Measurements from ENCODE around the gene OR52N4.
"Not testable (repeated sequence)": the region's sequence is repeated elsewhere in the genome, so short reads cannot be mapped to it uniquely, and the experiment has no call there.

The OR52N4 gene

DNA sequence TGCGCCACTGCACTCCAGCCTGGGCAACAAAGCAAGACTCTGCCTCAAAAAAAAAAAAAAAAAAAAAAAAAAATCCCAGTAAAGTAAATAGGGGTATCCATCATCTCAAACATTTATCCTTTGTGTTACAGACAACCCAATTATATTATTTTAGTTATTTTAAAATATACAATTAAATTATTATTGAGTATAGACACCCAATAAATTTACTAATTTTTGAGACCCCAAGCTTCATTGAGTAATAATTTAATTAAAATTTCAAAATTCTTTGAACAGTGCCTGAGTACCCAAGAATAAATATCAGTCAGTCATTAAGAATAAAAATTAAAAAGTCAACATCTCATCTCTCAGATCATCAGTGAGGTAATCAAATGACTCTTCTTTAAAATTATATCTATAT lies at the start of gene OR52N4:
TSS of gene OR52N4 (plus strand) at position 301 of the 400 bp plus-strand sequence. CDS start 498 bp downstream, outside the sequence.
- DNase-seq = no peak

DNA sequence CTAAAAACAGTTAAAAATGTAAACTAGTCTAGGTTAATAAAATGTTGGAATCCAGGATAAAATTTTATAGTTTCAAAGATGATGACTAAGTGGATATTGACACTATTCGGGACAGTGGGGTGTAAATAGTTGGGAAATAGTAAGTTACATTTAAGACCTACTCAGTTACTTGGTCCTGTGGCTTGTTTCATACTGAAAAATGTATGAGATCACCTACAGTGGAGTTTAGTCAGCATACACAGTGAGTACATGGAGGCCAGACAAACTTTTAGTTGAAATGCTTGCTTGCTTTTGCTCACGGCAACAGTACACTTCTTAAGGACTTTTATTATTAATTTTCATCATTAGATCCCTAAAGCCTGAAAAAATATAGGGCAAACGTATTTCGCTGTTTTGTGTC lies 48.4 kb upstream of the OR52N4 start:
- DNase-seq = no peak

DNA sequence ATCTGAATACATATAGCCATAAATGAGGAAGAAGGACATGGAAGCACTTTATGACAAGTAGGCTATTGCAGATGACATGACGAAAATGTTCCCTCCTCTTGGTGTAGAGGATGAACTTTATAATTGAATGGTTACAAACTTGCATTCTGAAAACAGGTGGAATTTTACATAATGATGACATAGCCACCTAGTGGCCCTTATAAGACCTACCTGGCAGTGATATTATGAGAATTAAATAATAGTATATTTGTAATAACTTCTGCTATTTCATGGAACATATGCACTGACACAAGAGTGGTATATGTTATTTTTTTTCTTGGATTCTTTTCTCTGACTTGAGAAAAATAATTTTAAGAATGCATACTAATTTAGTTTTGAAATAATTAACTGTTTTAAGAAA lies 41.5 kb upstream of the OR52N4 start:
- DNase-seq = no peak

DNA sequence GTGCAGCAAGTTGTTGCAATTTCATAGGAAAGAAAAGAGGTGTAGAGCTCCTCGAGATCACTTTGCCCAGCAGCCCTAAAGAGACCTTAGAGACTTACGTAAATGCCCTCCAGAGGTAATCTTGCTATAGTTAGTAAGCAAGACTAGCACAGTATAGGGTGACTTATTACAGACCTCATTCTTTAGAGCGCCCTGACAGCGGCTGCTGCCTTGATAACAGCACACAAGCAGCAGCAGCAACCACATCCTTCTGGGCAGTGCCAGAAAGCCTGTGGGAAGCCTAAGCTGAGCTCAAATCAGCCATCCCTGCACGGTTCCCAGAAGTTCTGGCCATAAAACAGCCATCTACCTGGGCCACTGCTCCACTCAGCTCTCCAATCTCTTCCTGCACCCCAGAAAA lies 40.3 kb upstream of the OR52N4 start:
- no peak for DNase-seq

DNA sequence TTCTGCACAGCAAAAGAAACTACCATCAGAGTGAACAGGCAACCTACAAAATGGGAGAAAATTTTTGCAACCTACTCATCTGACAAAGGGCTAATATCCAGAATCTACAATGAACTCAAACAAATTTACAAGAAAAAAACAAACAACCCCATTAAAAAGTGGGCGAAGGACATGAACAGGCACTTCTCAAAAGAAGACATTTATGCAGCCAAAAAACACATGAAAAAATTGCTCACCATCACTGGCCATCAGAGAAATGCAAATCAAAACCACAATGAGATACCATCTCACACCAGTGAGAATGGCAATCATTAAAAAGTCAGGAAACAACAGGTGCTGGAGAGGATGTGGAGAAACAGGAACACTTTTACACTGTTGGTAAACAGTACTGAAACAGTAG lies 37.5 kb upstream of the OR52N4 start:
- not testable (repeated sequence) for DNase-seq

DNA sequence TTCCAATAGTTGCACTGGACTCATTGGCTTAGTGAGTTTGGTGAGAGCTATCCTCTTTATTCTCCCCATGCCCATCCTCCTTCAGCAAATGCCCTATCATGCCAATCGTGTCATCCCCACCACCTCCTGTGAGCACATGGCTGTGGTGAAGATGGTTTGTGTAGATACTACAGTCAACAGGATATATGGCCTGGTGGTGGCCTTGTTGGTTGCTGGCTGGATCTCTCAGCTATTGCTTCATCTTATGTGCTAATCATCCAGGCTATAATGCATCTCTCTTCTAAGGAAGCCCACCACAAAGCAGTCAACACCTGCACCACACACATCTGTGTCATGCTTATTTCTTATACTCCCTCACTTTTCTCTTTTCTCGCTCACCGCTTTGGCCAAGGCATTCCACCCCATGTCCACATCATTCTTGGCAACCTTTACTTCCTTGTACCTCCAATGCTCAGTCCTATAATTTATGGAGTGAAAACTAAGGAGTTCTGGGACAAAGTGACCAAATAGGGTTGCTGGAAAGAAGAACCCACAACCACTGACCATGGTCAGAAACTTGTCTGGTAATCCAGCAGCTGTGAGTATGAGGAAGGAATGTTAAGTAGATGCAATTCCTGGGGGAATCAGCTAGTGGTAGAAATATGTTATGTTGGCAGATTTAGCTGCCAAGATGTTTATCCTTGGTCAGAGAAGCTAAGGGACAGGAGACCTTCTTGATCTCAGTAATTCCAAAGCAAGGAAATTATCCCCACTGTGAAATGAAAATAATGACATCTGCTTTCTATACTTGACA lies 34.1 kb upstream of the OR52N4 start:
- no peak for DNase-seq

DNA sequence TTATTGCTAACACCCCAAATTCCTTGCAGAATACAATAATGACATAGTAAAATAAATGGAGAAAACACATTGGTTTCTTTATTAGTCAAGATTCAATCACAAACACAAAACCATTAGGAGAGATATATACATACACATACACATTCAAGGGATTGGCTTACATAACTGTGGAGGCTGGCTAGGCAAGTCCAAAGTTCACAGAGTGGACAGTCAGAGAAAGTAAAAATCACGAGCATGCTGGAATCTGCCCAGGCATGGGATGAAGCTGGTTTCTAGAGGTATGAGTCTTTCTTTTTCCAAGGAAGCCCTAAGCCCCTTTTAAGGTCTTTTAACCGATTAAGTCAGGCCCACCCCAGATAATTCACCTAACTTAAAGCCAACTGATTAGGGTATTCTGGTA lies 31.4 kb upstream of the OR52N4 start:
- no peak for DNase-seq

DNA sequence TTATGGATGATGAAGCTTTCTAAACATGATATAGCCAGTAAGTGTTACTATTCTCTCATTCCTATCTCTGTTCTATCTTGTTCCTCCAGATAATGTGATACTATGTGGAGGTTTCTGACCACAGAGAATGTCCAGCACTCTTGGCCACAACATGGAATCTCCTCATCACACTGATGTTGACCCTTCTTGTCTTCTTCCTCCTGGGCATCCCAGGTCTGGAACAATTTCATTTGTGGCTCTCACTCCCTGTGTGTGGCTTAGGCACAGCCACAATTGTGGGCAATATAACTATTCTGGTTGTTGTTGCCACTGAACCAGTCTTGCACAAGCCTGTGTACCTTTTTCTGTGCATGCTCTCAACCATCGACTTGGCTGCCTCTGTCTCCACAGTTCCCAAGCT lies 27.7 kb upstream of the OR52N4 start:
- no peak for DNase-seq

DNA sequence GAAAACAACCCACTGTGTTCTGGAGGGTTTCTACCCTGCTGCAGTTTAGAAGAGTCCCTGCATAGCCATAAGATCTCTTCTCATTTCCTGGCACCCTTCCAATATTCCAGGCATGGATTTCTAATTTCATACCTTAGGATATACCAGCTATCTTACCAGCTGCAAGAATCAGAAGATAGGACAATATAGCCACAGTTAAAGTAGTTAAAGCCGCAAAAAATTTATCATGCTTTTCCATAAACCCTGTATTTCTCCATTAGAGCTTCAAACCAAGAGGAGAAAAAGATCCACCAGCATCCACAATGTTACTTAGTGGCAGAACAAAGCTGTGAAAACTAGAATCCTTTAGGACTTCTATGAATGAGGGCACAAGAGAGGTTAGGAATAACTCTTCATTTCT lies 26.4 kb upstream of the OR52N4 start:
- DNase-seq = no peak

DNA sequence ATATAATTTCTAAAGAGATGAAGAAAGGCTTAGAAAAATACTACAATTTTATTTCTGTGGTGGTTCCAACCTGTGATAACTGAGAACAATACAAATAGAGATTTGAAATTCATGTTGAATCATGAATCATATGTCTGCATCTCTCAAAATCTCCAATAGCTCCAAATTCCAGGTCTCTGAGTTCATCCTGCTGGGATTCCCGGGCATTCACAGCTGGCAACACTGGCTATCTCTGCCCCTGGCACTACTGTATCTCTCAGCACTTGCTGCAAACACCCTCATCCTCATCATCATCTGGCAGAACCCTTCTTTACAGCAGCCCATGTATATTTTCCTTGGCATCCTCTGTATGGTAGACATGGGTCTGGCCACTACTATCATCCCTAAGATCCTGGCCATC lies 17.6 kb upstream of the OR52N4 start, which contains the start of gene OR56B1:
TSS of gene OR56B1 (plus strand) at position 53 of the 400 bp plus-strand sequence. CDS start at position 122, 69 bp downstream.
- DNase-seq = no peak

DNA sequence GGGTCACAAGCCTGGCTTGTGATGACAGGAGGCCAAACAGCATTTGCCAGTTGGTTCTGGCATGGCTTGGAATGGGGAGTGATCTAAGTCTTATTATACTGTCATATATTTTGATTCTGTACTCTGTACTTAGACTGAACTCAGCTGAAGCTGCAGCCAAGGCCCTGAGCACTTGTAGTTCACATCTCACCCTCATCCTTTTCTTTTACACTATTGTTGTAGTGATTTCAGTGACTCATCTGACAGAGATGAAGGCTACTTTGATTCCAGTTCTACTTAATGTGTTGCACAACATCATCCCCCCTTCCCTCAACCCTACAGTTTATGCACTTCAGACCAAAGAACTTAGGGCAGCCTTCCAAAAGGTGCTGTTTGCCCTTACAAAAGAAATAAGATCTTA lies 17.0 kb upstream of the OR52N4 start:
- no peak for DNase-seq

DNA sequence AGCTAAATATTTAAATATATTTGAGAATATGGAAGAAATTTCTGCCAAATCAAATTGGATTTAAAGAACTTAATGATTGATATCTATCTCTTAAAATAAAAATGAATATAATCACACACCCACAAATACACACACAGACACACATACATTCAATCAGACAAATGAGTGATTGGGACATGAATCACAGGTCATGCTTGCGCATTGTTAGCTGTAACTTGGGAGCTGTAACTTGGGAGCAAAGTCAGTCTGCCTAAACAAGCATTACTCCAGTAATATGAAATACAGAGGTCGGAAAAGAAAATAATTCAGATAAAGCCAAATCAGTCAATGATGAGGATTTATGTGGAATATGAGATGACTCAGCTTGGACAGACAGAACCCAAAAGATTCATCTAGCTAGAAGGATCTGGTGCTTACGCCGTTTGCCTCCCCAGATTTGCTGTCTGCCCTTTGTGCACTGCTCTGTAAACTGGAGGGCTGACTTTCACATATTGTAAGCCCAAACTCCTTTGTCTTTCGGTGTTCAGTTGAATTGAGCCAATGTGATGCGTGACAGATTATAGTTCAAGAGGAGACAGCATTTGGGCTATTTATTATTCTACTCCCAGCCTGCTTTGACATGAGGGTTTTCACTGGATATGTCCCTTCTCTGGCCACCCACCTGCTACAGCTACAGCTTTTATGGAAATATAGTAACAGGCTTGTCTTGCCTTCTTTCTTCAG lies 16.2 kb upstream of the OR52N4 start:
- DNase-seq = no peak

DNA sequence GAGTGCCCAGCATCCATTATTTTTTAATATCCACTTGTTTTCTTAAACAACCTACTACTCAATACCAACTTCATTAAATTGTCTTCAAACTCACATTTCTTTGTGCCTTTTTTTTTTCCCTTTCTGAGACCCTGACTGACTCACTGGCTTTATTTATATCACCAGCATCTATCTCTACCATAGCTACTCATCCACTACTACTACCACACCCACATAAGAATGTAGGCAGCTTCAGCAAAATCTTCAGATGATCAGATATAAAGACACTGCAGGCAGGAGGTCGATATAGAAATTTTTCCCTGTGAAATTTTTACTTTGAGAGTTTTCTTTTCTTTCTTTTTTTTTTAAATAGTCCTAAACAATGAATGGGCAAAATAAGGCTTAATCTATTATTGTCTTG lies 15.6 kb upstream of the OR52N4 start:
- DNase-seq = no peak

DNA sequence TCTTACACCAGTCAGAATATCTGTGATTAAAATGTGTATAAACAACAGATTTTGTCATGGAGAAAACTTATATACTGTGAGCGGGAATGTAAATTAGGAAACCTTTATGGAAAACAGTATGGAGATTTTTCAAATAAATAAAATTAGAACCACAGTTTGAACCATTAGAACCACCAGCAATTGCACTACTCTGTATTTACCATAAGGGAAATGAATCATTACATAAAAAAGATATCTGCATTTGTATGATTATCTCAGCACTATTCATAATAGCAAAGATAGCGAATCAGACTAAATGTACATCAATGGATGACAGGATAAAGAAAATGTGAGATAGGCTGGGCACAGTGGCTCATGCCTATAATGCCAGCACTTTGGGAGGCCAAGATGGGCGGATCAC lies 7.4 kb upstream of the OR52N4 start:
- DNase-seq = no peak

DNA sequence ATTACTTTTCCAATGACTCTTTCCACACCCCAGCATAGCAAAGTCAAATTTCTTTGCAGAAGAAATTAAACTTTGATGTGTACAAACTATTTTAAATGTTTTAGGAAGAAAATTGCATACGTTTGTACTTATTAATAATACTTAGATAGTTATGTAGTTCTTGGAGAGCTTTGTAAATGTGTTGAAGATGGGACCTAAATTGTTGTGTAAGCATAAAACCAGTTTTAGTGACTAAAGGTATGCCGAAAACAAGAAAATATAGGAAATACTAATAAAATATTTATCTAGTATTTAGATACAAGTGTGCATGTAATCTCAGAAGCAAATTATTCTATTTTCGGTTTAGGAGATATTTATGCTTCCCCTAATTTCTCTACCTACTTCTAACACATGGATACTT lies 4.2 kb upstream of the OR52N4 start:
- DNase-seq = no peak

DNA sequence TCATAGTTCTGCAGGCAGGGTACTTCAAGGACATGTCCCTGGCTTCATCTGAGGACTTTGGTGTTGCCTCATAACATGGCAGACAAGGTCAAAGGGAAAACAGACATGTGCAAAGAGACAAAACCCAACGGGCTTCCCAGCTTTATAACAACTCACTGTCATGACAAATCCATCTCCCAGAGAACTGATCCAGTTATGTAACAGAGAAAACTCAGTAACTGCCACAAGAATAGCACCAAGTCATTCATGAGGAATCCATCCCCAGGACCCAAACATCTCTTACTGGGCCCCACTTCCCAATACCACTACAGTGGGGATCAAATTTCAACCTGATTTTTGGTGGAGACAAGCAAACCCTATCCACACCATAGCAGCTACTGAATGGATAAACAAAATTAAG lies 13.0 kb downstream of the OR52N4 start:
- no peak for DNase-seq

DNA sequence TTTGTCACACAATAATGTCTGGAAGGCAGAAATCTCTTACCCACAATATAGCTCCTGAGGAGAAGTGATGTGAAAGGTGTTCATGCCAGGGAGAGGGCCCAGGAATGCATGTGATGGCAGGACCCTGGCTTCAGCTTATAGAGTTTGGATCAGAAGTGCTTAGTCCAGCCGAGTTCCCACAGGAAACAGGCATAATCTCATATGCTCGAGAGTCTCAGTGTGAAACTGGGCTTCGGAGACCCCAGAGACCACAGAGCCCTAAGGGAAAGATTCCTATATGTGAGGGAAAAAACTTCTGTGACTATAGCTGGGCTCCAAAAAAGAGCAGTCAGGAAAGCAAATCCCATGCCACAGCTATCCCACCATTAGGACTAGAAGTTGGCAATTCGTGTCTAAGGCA lies 29.2 kb downstream of the OR52N4 start, which contains the start of gene OR52N5:
TSS of gene OR52N5 (minus strand) at position 101 of the 400 bp plus-strand sequence. CDS start 4,721 bp downstream, outside the sequence.
- DNase-seq = no peak

DNA sequence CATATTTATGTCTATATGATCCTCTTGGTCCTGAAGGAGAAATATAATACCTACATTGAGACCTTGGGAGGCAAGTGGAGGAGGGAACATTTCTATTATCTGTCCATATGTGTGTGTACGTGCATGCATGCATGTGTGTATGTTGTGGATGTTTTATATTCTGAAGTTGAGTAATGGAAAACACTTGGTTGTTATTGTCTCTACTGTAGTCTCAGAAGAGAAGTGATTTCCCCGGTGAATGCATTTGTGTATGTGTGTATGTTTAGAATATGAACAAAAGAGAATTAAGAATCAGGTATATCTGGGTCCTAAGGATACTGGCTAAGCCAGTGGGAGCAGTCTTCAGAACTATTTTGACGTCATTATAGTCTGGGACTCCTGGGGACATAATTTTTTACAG lies 37.1 kb downstream of the OR52N4 start, which contains the start of gene OR52N1:
TSS of gene OR52N1 (minus strand) at position 101 of the 400 bp plus-strand sequence. CDS start 2,449 bp downstream, outside the sequence.
- DNase-seq = no peak

DNA sequence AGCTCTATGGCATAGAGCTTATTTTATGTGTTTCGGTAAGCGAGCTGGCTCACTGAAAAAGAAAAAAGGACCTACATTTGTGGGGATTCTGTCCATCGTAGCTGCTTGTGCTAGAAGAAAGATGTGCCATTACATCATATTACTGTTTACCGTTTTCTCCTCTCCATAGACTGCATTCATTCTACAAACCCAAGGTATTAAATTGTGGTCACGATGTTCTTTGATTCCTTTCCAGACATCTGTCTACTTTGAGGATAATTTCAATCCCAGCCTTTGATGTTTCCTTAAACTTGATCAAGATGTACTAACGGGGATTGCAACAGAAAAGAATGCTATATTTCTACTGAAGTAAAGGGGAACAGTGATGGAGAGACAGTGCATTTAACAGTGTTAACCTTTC lies 42.5 kb downstream of the OR52N4 start:
- DNase-seq = no peak

DNA sequence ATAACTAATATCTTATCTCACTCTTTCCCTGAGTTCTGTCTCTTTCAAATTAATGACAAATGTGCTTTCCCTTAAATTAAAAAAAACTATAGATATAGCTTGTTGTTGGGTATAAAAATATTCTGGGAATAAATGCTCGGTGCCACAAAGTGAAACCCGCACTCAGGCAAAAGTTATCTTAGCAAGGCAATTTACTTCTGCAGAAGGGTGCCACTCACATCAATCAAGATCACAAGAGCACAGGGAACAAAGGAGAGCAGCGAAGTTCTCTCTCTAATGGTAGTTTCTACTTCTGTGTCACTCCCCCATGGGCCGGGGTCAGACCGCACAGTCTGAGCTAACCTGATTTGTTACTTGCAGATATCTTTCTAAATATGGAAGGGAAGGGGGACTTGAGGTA lies 49.9 kb downstream of the OR52N4 start:
- no peak for DNase-seq

Measured in activated naive CD4-positive, alpha-beta T cell (primary cell).